HFF-Myc (cell line): Measurements from ENCODE around the gene FOXA1.

Experiments used
- DNase-seq: peaks from one replicate; pipeline ENCODE4 v3.0.0-alpha.2; 2011; ENCODE audit warnings: low read depth; ENCODE audit errors: extremely low read depth
- H3K4me3 ChIP-seq: replicated peaks from 2 replicates; pipeline ENCODE4 v1.5.1; 2011; ENCODE audit warnings: low read depth, mild to moderate bottlenecking, control low read depth, low read length
- TF ChIP-seq, protein P1 (sequence below): IDR thresholded peaks from 2 replicates; pipeline ENCODE4 v1.5.1; 2012; ENCODE audit warnings: mild to moderate bottlenecking, low read depth, low read length, control low read depth; ENCODE audit errors: missing control alignments

Gene FOXA1

DNA sequence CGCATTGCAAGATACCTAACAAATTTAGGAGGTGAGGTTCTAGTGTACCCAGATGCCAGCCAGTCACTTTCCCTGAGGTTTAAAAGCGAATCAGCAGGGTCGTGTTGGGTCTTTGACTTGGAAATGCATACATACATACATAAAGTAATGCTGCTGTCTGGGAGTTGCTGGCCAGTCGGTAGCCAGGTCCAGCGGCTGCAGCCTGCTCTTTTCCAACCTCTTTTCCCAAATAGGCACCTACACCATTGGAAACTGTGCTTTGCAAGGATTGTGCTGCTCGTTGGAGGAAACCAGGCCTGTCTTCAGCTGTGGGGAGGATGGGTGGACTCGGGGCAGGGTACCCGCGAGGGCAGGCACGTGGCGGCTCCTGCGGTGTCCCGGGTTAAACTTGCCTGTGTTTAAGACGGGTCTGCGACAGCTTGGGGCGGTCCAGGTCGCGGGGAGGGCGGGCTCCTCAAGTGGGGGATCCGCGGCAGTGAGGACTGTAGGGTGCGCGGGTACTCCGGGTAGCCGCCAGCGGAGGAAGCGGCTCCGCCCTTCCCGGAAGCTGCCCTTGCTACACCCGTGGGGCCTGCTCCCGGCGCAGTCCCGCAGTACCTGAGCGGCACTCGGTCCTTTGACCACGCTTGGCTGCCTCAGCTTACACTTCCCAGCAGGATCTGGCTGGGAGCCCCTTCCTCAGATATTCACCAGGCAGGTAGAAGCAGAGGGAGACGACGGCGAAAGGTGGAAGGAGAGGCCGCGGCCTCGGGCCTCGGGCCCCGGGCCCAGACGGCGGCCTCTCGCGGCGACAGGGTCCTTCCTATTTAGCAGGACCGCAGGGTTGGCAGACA lies 3.1 kb upstream of the FOXA1 start:
- 0 out of 2 replicates have a peak overlapping the region, but pooled peaks have one; percentile 16 for H3K4me3 ChIP-seq
- no peak for DNase-seq
- TF ChIP-seq, protein P1, sequence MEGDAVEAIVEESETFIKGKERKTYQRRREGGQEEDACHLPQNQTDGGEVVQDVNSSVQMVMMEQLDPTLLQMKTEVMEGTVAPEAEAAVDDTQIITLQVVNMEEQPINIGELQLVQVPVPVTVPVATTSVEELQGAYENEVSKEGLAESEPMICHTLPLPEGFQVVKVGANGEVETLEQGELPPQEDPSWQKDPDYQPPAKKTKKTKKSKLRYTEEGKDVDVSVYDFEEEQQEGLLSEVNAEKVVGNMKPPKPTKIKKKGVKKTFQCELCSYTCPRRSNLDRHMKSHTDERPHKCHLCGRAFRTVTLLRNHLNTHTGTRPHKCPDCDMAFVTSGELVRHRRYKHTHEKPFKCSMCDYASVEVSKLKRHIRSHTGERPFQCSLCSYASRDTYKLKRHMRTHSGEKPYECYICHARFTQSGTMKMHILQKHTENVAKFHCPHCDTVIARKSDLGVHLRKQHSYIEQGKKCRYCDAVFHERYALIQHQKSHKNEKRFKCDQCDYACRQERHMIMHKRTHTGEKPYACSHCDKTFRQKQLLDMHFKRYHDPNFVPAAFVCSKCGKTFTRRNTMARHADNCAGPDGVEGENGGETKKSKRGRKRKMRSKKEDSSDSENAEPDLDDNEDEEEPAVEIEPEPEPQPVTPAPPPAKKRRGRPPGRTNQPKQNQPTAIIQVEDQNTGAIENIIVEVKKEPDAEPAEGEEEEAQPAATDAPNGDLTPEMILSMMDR, result no peak

DNA sequence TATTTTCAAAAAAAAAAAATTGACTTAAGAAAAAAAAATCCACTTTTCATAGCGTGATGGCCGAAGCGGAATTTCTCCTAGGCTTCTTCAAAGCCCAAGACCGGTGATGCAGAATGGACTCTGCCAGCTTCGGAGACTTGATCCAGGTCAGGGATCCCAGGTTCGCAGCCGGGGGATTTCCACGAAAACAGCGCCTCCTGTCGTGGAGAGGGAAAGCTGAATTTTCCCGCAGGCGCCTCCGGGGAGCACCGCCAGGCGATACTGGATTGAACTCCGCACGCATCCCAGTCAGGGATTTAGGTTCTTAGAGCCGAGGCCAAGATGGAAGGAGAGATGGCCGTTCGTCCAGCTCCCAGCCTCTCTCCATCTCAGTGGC lies 2.5 kb upstream of the FOXA1 start:
- TF ChIP-seq, protein P1, result peak; percentile 52
- no peak for DNase-seq
- H3K4me3 ChIP-seq, result no peak overlapping the region

DNA sequence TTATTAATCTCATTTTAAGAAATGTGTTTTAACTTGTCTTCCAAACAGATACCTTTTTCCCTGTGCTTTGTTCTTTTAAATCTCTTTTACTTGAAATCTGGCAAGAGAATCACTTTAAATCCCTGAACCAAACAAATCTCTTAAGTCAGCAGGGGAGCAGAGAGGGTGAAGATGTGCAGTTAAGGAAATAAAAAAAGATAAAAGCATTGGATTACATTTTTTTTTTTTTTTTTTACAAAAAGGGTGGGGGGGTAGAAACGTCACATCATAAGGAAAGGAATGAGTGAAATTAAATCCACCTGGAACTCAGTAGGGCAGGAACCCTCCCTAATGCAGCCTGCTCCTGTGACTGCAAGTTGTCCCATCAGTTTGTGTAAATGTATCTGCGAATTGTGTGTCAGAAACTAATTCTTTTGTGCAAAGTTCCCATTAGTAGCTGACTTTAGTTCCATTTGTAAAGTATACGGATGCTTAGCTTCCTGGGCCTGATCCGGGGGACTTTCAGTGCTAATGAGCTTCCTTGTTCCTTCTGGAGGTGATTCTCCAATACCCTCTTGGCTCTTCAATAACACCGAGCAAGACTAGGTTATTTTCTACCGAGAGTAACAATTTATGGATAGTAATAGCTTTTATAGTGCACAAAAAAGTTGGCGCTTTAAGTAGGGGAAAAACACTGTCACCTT lies 1.9 kb upstream of the FOXA1 start:
- TF ChIP-seq, protein P1, result no peak
- H3K4me3 ChIP-seq, result no peak overlapping the region
- no peak for DNase-seq

DNA sequence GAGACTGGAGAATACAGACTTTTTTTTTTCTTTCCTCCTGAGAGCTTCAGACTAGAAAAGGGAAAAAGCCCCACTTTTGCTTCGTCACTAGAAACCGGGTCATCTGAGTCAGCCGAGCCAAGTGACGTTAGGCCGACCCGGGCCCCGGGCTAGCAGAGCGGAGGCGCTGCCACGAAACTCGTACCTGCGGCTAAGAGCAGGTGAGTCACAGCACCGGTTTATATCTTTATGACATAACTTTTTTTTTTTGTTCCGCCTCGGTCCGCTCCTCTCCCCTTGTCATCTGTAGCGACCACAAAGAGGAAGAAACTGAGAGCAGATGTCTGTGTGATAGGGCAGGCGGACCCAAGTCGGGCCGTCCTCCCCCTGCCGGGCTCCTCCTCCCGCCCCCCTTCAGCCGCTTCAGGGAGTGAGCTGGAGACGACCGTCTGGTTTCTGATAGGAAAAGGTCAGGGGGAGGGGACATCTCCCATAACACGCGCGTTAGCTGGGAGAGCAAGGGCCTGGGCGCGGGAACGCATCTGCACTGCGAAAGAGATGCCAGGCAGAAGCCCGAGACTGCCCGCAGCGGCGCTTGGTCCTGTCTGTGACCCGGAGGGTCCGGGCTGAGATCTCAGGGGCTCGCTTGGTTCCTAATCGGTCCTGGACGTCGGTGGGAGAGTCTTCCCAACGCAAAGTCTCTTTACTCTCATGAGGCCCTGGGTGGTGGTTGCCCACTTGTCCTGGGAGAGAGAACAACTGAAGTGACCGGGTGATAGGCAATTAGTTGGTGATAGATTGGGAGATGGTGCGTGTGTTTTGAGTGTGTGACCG lies 966 bp upstream of the FOXA1 start:
- no peak for DNase-seq
- H3K4me3 ChIP-seq, result peak overlapping the region; percentile 48
- TF ChIP-seq, protein P1, result no peak

DNA sequence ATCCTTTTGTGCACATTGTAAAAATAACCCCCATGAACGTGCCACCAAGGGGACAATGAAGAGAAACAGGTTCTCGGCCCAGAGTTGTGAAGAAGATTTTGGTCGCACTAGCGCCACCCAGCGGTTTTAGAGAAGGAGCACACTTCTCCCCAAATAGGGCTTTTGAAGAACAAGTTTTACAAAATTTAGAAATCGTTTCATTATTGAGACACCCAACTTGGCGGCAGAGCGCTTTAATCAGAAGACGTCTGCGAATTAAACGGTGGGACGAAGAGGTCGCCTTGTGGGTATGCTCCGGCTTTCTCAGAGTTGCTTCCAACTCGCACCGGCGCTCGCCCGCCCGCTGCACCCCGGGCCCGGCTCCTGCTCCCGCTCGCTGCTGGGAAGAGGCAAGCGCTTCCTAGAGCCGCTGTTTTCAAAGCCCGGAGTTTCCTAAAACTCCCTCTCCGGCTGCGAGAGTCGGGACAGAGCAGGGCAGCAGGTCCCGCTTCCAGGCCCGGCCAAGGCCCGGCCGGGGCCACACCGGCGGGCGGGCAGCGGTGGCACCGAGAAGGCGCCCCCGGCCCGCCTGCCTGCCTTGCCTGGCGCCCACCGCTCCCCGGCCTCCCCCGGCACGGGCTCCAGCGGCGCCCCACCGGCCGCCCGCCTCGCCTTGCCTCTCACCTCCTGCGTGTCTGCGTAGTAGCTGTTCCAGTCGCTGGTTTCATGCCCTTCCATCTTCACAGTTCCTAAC lies 645 bp downstream of the FOXA1 start:
- H3K4me3 ChIP-seq, result peak overlapping the region; percentile 48
- TF ChIP-seq, protein P1, result peak; percentile 84
- peak; percentile 65 for DNase-seq
